Globus pallidus (tissue), 1 donor: ENCODE measurements around the gene PSMD5.
"Not testable (repeated sequence)": the region's sequence is repeated elsewhere in the genome, so short reads cannot be mapped to it uniquely, and the experiment has no call there.

Source experiments
- DNase-seq: peaks from one replicate; pipeline ENCODE4 v3.0.0-alpha.2; 2015; ENCODE audit warnings: low spot score

Gene PSMD5

GRCh38 chr9:120804784-120805363 lies 37.8 kb downstream of the PSMD5 start:
- DNase-seq = not testable (repeated sequence)

- DNase-seq = no peak
Measured at GRCh38 chr9:120801441-120801840, 41.3 kb downstream of the PSMD5 start.

- DNase-seq = peak; percentile 90
Measured at GRCh38 chr9:120792898-120793765, 49.6 kb downstream of the PSMD5 start, which contains the start of gene FBXW2. TSS of gene FBXW2 (minus strand) at chr9:120793416. CDS start at chr9:120788258, 5,158 bp downstream.

- DNase-seq = no peak
Measured at GRCh38 chr9:120791161-120791560, 51.6 kb downstream of the PSMD5 start.

GRCh38 chr9:120787933-120788332 lies 54.8 kb downstream of the PSMD5 start:
- no peak for DNase-seq

GRCh38 chr9:120783602-120784047 lies 59.1 kb downstream of the PSMD5 start:
- DNase-seq = no peak

- no peak for DNase-seq
Measured at GRCh38 chr9:120781236-120781635, 61.5 kb downstream of the PSMD5 start.

- no peak for DNase-seq
Measured at GRCh38 chr9:120780367-120780766, 62.4 kb downstream of the PSMD5 start.

- DNase-seq = no peak
Measured at GRCh38 chr9:120779227-120779626, 63.5 kb downstream of the PSMD5 start.

GRCh38 chr9:120778758-120779157 lies 64.0 kb downstream of the PSMD5 start:
- DNase-seq = no peak

- DNase-seq = no peak
Measured at GRCh38 chr9:120777229-120777628, 65.5 kb downstream of the PSMD5 start.

- DNase-seq = no peak
Measured at GRCh38 chr9:120776788-120777187, 65.9 kb downstream of the PSMD5 start.

- no peak for DNase-seq
Measured at GRCh38 chr9:120775859-120776258, 66.9 kb downstream of the PSMD5 start.

GRCh38 chr9:120774719-120775118 lies 68.0 kb downstream of the PSMD5 start:
- no peak for DNase-seq

GRCh38 chr9:120773256-120773655 lies 69.5 kb downstream of the PSMD5 start:
- DNase-seq = no peak

GRCh38 chr9:120770931-120771330 lies 71.8 kb downstream of the PSMD5 start:
- no peak for DNase-seq

GRCh38 chr9:120768886-120769285 lies 73.8 kb downstream of the PSMD5 start:
- DNase-seq = no peak

GRCh38 chr9:120768247-120768646 lies 74.5 kb downstream of the PSMD5 start:
- DNase-seq = no peak

GRCh38 chr9:120767451-120767850 lies 75.3 kb downstream of the PSMD5 start:
- DNase-seq = no peak
